HG03139 (cell line): ENCODE results near the gene FLOT1.

ENCODE experiments used
- ATAC-seq: cut with Tn5 transposase; IDR thresholded peaks from one replicate; pipeline ENCODE4 v1.9.1; 2021; ENCODE audit not compliant: unreplicated experiment

Gene FLOT1

GRCh38 chr6:30683183-30683979 lies 59.1 kb downstream of the FLOT1 start:
- ATAC-seq, result no peak

- peak; percentile 35 for ATAC-seq
Measured at GRCh38 chr6:30682143-30683117, 60.1 kb downstream of the FLOT1 start.

GRCh38 chr6:30681766-30682142 lies 60.7 kb downstream of the FLOT1 start:
- no peak for ATAC-seq

GRCh38 chr6:30679765-30680535 lies 62.5 kb downstream of the FLOT1 start:
- ATAC-seq, result no peak

GRCh38 chr6:30678964-30679726 lies 63.3 kb downstream of the FLOT1 start:
- ATAC-seq, result no peak
